HG03571 (cell line): ENCODE results near the gene KCNJ16.

Source experiments
- ATAC-seq: cut with Tn5 transposase; IDR thresholded peaks from one replicate; pipeline ENCODE4 v1.9.1; 2021; ENCODE audit not compliant: unreplicated experiment

KCNJ16 gene

DNA sequence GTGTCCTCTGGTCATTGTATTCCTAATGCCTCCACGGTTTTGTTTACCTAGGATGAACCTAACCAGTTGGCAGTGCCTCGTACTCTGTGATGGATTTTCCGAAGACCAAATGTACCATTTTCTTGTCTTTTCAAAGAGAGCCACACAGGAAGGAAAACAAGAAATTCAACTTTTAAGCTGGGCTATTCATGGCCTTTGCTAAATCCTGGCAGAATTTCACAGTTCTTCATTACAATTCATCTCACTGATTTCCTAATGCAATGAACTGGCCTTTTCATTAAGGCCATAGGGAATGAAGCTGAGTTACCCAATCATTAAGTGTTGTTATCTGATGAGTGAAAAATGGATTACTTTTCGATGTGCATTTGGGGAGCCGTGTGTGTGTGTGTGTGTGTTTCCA lies 7.9 kb upstream of the KCNJ16 start:
- ATAC-seq = no peak

DNA sequence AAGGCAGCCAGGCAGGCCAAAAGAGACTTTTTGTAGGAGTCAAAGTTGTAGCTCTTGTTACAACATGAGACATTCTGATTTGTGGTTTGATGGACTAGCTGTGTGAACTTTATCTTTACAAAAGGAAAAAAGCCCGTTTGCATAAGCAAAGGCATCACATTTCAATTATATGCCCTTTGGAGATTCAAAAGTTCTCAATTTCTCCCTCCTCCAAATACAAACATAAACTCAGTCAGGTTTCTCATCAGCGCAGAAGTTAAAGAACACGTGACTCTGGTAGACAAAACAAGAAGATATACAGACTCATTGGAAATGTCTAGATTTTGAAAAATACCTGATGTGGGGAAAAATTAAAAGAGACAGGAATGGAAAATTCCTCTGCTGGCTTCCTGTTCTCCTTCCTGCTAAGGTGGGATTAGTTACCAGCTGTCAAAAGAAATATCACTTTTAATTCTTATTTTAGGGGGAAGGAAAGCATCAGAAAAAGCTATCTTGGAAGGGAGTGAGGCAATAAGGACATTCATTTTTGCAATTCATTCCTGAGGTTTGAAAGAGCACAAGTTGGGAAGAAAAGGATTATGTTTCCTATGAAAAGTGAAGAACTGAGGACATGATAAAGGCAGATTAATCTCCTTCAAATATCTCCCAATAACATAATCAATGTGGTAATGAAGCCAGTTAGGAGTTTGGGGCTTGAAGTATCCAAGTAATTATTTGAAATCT lies 4.6 kb upstream of the KCNJ16 start:
- ATAC-seq = no peak

DNA sequence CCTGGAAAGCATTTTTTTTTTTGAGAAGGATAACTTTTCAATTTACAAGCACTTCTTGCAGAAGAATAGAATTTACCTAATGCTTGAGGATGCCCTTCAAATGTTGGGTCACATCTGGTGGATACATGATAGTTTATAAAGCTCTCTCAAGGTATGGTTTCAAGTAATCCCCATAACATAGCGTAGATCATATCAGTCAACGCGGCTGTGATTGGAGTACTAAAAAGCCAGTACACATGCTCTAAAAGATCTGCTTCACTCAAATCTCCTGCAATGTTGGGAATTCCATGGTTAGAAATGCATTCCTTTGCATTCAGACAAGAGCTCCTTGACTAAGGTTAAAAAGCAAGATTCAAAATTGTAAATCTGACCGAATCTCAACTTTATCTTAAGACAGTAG lies 3.9 kb upstream of the KCNJ16 start:
- ATAC-seq = no peak

DNA sequence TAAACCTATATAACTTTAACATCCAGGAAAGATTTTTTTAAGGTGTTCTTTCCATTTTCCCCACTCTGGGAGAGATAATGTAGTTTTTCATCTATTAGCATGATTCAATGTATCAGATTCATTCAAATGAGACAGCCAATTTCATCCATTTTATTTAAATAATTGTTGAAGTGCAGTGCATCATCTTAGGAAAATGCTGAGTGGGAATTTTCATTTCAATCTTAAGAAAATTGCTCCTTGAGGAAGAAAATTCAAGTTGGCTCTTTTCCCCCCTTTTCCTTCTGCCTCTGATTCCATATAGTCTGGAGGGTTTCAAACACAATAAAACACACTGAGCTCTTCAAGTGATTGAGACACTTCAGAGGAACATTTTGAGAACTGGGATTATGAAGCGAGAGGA lies 3.4 kb upstream of the KCNJ16 start:
- ATAC-seq = no peak

DNA sequence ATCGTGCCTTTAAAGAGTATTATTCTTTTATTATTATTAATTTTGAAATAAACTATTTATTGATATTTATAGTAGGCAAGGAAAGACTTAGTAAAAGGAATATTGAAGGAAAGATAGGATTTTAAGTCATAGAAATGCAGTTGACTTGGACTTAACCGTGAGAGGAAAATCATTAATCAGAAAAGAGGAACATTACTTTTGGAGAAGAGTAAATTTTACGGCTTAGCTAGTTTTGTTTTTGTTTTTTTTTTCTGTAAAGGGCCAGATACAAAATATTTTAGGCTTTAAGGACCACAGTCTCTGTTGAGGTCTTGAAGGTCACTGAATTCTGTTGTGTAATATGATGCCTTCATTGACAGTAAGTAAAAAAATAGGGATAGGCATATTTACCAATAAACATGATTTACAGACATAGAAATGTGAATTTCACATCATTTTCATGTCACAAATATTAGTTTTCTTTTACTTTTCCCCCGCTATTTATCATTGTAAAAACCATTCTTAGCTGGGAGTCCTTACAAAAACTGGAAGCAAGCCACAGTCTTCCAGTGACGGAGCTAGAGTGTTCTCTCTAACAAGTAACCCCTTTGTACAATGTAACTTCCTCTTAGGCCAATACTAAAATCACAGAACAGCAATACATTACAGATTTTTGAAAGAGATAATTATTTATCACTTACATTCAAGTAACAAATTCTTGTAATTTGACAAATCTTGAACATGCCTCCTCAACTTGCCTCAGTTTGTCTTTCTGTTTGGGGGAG lies 2.3 kb upstream of the KCNJ16 start:
- no peak for ATAC-seq

DNA sequence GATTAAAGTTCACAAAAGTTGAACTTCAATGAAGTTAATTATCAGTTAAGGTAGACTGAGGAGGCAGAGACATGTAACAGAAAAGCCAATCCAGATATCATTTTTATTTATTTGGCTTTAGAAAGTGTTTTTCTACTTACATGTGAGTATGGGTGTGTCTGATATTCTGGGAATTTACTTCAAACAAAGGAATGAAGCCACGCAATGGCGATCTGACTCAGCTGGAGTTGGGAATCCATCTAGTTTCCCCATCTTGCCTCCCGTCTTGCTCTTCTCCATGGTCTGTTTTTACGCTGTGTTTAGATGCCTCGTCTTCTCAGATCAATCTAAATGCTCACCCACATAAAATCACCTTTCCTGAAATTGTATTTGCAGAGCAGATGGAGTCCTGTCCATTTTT lies 1.7 kb upstream of the KCNJ16 start:
- no peak for ATAC-seq

DNA sequence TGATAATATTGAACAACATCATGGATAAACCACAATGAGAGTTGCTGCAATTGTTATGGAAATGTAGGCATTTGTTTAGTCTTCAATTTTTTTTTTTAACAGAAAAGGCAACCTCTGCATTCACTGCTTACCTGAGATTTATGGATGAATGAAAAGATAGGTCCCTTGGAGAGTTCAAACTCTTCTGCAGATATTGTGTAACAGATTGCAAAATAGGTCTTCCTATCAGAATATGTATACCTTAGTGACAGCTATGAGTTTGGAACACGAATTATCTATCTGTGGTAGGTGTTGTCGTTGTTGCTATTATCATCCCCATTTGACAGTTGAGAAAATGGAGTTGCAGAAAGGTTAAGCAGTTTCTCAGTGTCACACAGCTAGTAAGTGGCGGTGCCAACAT lies 1.2 kb upstream of the KCNJ16 start:
- no peak for ATAC-seq

DNA sequence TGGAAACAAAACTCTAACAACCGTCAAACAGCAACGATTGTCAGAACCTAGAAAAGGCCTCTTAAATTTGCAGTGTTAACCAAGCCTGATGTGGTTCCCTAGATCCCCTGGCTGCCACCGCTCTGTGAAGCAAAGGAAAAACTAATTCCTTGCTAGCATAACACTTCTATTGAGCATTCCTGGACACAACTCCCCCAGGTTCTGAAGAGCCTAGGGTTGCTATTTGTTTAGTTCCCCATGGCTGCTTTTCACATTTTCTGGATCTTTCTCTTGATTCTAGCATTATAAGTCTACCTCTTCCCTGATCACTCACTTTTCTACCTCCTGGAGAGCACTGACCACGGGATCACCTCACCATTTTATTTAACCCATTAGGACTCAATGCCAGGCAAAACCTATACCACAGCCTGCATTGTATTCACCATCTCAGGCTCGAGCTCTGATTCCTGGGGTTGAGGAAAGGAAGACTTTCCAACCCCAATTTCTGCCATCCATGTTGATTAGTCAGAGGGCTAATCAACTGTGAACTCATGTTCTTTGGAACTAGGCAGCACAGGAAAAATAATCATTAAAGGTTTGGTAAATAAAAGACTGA lies 692 bp upstream of the KCNJ16 start:
- no peak for ATAC-seq

DNA sequence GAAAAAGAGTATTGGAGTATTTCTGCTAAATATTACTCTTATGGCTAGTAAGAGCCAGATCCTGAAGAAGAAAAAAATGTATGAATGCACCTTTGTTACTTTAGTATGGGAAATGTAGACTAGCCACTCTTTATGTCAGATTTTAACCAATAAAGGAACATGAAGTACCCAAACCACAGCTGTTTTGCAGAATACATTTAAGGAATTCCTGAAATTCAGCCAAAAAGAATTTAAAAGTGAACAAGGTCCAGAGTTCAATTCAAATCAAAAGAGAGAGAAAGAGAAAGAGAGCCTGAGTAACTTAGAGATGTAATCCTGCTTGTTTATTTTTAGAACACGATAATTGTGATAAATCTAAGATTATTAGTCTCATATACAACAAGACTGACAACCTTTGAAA lies 1.2 kb downstream of the KCNJ16 start:
- ATAC-seq = no peak

DNA sequence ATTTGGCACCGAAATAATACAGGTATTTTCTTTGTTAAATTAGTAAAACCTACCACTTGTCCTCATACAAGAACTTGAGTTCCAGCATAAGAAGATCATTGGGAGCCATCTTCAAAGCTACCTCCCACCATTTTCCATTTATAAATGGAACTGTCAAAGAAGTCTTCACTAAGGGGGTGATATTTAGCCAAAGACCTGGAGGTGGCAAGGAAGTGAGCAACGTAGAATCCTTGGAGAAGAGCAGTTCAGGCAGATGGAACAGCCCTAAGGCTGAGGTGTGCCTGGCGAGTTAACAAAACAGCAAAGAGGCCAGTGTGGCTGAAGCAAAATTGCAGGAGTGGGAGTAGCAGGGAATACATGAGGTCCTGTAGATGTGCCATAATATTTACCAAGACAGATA lies 1.8 kb downstream of the KCNJ16 start:
- ATAC-seq = no peak

DNA sequence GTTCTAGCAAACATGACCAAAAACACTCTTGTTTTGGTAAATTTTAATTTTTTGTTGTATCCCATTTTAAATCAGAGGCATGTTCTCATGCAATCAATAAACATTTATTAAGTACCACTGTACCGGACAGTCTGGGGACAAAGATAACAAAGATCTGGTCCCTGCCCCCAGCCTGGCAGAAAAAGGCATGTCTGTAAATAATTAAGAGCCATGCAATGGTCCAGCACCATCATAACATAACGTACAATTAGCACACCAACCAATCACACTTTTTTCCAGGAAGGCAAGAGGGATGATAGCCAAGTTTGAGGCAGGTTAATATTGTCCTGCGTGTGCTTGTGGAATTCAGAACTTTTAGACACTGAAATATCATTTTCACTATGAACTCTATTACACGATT lies 3.5 kb downstream of the KCNJ16 start:
- no peak for ATAC-seq

DNA sequence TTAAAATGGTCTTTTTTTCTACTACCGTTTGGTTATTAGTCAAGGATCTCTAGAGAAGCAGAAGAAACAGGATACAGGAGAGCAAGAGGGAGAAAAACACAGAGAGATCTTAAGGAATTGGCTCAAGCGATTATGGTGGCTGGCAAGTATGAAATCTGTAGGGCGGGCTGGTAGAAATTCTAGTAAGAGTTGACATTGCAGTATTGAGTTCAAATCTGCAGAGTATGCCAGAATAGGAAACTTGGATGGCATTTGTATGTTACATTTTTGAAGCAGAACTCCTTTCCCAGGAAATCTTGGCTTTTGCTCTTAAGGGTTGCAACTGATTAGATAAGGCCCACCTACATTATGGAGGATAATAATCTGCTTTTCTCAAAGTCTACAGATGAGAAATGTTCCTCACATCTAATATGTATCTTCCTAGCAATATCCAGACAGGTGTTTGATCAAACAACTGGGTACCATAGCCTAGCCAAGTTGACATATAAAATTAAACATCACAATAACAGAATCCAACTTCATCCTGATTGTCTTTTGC lies 4.0 kb downstream of the KCNJ16 start:
- ATAC-seq = no peak

DNA sequence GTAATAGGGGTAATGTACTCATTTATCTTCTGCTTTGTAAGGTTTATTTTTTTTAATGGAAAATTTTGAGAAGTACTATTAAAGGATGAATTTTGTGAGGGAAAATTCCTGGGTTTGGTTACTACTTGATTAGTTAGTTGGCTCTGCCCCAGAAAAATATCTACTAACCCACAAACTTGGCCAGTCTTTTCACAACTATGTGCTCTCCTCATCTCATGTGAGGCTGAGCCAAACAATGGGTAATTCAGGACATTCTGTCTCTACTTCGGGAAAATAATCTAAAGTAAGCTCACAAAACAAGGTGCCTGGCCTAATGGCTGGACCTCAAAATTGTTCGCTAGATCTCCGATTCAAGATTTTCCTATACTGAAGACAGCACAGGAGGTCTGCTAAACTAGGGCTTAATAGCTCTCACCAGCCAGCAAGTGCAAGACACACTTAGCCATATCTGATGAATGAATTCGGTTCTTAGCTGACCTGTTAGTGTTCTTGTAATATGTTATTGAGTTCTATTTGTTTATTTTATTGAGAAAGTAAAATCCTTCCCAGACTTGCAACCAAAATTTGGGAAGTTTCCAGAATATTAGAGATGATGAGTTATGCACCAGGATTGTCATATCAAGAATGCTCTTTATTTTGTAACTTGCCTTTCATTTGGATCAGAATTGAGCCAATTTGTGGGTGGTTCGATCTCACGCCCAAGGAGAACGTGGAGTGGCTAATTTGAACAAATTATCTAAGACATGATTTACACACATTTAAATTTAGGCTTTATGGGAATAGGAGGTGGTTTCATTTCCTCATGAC lies 5.7 kb downstream of the KCNJ16 start:
- no peak for ATAC-seq

DNA sequence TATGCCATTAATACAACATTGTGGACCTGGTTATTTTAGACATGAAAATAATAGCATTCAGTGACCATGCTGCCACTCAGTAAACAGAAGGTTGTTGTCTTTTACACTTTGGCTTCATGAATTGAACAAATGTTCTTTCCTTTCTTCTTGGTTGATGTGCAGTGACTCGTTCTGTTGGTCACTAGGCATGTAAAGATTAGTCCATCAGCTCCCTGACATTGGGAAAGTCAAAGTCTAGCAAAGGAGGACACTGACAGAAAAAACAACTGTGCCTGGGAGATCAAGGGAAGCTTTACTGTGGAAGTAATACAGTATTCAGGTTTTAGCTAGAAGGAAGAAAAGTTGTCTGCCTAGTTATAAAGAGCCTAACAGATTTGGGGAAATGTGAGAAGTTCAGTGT lies 6.9 kb downstream of the KCNJ16 start:
- no peak for ATAC-seq

DNA sequence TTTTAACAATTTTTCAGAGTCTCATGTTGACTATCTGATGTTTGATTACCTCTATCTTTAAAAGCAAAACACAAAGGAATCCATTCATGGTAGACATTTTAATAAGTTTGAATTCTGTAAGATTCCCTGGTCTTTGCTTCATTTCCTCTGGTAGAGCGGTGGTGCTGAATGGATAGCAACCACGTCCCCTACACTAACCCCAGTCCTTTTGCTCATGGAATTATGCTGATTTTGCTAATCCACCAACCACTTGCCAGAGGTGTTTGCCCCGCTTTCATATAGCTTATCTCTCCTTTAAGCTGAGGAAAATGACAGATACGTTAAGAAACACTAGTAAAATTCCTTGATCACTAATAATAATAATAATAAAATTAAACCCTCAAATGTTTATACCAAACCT lies 9.5 kb downstream of the KCNJ16 start:
- no peak for ATAC-seq

DNA sequence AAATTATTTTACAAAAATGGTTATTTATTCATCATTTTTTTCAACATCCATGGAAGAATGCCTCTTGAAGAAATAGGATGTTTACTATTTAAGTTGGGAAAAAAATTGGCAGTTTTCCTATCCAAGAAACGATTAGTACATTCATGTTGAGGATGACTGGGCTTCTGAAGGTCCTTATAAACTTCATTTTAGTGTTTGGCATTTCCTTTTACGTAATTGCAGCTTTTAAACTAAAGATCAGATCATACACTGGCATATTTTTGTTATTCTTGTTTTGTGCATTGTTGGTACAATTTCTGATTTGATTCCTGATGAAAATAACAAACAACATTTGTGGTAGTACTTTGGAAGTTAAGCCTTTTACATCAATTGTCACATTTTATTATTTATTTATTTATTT lies 11.5 kb downstream of the KCNJ16 start:
- no peak for ATAC-seq

DNA sequence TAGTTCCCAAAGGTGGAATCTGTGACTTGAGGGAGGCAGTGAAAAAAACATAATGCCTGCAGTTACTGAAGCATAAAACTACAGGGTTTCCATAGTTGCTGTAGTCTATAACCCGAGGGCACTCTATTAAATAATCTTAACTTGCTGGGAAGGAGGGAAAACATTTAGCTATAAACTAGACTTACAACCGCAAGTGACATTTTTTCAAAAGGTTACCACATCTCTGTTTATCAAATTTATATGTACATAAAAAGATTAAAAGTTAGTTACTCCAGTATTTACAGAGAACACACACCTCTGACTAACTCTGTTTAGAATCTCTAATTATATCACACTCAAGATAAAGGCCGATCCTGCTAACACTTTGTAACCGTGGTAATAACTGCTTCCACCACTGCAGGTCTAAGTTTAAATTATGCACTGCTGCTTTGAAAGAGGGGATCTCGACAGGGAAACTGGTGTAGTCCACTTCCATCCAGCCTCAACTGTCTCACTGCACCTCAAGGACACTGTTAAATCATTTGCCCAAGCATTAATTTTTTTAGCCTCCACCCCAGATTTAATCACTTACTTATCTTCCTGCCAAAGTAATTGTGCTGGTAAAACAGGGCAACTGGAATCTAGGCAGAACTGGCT lies 14.6 kb downstream of the KCNJ16 start:
- no peak for ATAC-seq

DNA sequence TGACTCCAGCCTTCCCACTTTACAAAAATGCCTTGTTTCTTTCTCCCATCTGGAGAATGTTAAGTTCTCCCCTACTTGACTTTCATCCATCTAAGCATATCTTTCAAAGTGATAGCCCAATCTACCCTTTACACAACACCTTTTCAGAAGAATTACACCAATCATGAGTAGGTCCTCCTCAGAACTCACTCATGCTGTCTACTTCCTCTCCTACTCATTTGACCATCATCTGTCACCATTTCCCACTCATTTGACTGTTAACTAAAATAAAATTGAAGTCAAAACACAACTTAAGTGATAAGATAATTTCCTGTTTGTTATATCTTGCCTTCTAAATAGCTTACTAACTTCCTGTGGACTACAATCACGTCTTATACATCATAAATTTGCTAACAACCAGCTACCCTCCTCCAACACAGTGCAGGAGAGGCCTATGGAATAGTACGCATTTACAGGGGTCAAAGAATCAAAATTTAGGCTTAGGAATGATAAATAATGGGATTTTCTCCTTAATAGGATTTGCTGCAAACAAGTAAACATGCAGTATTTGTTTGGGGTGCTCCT lies 16.1 kb downstream of the KCNJ16 start:
- ATAC-seq = no peak

DNA sequence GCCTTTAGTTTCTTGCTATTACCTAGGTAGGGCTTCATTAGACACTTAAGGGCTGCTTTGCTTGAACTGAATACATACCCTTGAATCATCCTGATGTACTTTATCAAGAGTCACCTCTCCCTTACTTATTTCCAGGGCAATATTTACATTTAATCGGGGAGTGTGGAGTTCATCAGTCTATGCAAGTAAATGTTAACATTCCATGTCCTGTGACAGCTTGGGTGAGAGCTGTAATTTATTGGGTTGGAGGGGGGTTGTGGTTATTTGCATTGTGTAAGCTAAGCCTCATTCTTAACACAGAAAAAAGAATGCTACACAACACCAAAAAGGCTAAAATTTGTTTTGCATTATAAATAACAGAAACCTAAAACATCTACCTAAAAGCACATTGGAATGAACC lies 16.7 kb downstream of the KCNJ16 start:
- ATAC-seq = no peak

DNA sequence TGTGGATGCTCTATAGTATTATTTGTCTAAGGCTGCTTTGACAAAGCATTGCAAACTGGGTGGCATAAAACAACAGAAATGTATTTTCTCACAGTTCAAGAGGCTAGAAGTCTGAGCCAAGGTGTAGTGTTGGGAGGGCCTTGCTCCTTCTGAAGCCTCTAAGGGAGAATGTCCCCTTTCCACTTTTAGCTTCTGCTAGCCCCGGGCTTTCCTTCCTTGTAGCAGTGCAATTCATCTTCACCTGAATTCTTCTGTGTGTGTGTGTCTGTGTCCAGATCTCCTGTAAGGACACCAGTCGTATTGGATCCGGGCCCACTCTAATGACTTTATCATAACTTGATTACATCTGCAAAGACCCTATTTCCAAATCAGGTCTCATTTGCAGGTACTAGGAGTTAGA lies 18.1 kb downstream of the KCNJ16 start:
- no peak for ATAC-seq

DNA sequence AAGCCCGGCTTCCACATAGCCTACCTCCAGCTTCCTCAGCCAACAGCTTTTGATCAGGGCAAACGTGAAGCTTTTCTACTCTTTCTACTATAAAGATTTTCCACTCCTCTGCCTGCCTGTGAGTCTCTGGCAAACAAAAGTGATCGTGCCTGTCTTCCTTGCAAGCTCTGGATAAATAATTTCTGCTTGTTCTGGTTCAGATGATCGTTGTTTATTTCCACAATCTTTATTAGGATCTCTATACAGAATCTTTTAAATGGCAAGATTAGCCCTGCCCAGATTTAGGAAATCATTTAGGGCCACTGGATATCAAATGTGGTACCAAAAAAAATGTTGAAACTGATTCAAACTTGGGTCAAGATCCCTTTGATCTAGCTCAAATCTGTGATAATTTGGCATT lies 20.4 kb downstream of the KCNJ16 start:
- ATAC-seq = no peak
